ENCODE results near the gene ATP5PD. TPM values are rescaled to one million over a fixed set of nuclear protein-coding genes. Genes with fewer than 3 reads are reported as not detected.
A peak's percentile ranks its signal among the peaks of the same experiment; 100 is the strongest.

ATP5PD gene
- total and polyA plus RNA-seq, 2 of the 13 experiments (the other 11 are each of a cell fraction or from before 2014, with no cell fraction given): 158 to 428 TPM

DNA sequence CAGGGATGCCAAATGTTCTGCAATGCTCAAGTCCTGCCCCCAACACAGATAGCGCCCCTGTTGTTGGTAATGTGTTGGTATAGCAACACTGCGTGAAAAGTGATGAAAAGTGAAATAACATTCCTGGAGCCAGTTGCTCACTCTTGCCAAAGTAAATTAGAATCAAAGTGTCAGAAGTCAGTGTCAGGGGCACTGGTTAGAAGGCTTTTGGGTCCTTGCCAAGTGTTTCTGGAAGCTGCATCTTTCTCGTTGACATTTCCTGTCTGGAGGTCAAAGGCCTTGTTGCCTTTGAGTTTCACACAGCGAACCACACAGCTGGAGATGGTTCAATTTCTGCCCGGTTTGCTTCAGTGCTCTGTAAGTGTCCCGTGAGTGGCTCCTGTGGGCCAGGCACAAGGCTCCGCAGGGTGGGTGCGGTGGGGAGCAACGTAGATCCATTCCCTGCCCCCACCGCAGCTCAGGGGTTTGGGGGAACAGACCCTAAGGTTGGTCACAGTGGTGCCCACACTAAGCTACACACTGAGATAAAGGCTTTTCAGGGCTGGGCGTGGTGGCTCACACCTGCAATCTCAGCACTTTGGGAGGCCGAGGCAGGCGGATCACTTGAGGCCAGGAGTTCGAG lies 37.4 kb upstream of the ATP5PD start (continued):
- TF ChIP-seq, protein P1, sequence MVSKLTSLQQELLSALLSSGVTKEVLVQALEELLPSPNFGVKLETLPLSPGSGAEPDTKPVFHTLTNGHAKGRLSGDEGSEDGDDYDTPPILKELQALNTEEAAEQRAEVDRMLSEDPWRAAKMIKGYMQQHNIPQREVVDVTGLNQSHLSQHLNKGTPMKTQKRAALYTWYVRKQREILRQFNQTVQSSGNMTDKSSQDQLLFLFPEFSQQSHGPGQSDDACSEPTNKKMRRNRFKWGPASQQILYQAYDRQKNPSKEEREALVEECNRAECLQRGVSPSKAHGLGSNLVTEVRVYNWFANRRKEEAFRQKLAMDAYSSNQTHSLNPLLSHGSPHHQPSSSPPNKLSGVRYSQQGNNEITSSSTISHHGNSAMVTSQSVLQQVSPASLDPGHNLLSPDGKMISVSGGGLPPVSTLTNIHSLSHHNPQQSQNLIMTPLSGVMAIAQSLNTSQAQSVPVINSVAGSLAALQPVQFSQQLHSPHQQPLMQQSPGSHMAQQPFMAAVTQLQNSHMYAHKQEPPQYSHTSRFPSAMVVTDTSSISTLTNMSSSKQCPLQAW (CRISPR knock-in tag; IDR thresholded peaks at IDR 0.05): no peak
- TF ChIP-seq ZNF264 (CRISPR knock-in tag; IDR thresholded peaks at IDR 0.05): peak; percentile 79; the same call in 1 of the 2 replicates
- no peak for TF ChIP-seq ZNF317 (CRISPR knock-in tag; IDR thresholded peaks at IDR 0.05)
- TF ChIP-seq GPN1 (CRISPR knock-in tag; IDR thresholded peaks at IDR 0.05; ENCODE audit: borderline replicate concordance): no peak
- TF ChIP-seq ZNF891 (CRISPR knock-in tag; IDR thresholded peaks at IDR 0.05): no peak
- TF ChIP-seq NCOA2 (CRISPR knock-in tag; IDR thresholded peaks at IDR 0.05): peak; percentile 88
- TF ChIP-seq, protein P2, sequence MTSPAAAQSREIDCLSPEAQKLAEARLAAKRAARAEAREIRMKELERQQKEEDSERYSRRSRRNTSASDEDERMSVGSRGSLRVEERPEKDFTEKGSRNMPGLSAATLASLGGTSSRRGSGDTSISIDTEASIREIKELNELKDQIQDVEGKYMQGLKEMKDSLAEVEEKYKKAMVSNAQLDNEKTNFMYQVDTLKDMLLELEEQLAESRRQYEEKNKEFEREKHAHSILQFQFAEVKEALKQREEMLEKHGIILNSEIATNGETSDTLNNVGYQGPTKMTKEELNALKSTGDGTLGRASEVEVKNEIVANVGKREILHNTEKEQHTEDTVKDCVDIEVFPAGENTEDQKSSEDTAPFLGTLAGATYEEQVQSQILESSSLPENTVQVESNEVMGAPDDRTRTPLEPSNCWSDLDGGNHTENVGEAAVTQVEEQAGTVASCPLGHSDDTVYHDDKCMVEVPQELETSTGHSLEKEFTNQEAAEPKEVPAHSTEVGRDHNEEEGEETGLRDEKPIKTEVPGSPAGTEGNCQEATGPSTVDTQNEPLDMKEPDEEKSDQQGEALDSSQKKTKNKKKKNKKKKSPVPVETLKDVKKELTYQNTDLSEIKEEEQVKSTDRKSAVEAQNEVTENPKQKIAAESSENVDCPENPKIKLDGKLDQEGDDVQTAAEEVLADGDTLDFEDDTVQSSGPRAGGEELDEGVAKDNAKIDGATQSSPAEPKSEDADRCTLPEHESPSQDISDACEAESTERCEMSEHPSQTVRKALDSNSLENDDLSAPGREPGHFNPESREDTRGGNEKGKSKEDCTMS (CRISPR knock-in tag; conservative IDR thresholded peaks at IDR 0.05): no peak
- no peak for TF ChIP-seq EEA1 (CRISPR knock-in tag; IDR thresholded peaks at IDR 0.05; ENCODE audit: borderline replicate concordance)
- TF ChIP-seq CREM (IDR thresholded peaks at IDR 0.05): peak; percentile 75
- no peak for TF ChIP-seq CREM (CRISPR knock-in tag; IDR thresholded peaks at IDR 0.05)
- no peak for TF ChIP-seq ZNF775 (CRISPR knock-in tag; IDR thresholded peaks at IDR 0.05; ENCODE audit: borderline replicate concordance)
- TF ChIP-seq, protein P3, sequence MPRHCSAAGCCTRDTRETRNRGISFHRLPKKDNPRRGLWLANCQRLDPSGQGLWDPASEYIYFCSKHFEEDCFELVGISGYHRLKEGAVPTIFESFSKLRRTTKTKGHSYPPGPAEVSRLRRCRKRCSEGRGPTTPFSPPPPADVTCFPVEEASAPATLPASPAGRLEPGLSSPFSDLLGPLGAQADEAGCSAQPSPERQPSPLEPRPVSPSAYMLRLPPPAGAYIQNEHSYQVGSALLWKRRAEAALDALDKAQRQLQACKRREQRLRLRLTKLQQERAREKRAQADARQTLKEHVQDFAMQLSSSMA (CRISPR knock-in tag; IDR thresholded peaks at IDR 0.05): no peak
- peak; percentile 32; the same call in 1 of the 2 replicates for TF ChIP-seq PHF8 (CRISPR knock-in tag; IDR thresholded peaks at IDR 0.05)
- peak; percentile 82 for TF ChIP-seq ZNF772 (CRISPR knock-in tag; IDR thresholded peaks at IDR 0.05)
- TF ChIP-seq DNMT3B (CRISPR knock-in tag; conservative IDR thresholded peaks at IDR 0.05): no peak; the same call in 1 of the 2 replicates
- TF ChIP-seq, protein P4, sequence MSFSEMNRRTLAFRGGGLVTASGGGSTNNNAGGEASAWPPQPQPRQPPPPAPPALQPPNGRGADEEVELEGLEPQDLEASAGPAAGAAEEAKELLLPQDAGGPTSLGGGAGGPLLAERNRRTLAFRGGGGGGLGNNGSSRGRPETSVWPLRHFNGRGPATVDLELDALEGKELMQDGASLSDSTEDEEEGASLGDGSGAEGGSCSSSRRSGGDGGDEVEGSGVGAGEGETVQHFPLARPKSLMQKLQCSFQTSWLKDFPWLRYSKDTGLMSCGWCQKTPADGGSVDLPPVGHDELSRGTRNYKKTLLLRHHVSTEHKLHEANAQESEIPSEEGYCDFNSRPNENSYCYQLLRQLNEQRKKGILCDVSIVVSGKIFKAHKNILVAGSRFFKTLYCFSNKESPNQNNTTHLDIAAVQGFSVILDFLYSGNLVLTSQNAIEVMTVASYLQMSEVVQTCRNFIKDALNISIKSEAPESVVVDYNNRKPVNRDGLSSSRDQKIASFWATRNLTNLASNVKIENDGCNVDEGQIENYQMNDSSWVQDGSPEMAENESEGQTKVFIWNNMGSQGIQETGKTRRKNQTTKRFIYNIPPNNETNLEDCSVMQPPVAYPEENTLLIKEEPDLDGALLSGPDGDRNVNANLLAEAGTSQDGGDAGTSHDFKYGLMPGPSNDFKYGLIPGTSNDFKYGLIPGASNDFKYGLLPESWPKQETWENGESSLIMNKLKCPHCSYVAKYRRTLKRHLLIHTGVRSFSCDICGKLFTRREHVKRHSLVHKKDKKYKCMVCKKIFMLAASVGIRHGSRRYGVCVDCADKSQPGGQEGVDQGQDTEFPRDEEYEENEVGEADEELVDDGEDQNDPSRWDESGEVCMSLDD (CRISPR knock-in tag; IDR thresholded peaks at IDR 0.05; ENCODE audit: borderline replicate concordance): peak; percentile 43; the same call in 1 of the 2 replicates
- TF ChIP-seq, protein P5, sequence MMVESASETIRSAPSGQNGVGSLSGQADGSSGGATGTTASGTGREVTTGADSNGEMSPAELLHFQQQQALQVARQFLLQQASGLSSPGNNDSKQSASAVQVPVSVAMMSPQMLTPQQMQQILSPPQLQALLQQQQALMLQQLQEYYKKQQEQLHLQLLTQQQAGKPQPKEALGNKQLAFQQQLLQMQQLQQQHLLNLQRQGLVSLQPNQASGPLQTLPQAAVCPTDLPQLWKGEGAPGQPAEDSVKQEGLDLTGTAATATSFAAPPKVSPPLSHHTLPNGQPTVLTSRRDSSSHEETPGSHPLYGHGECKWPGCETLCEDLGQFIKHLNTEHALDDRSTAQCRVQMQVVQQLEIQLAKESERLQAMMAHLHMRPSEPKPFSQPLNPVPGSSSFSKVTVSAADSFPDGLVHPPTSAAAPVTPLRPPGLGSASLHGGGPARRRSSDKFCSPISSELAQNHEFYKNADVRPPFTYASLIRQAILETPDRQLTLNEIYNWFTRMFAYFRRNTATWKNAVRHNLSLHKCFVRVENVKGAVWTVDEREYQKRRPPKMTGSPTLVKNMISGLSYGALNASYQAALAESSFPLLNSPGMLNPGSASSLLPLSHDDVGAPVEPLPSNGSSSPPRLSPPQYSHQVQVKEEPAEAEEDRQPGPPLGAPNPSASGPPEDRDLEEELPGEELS (CRISPR knock-in tag; IDR thresholded peaks at IDR 0.05): peak; percentile 97
- peak; percentile 87; the same call in 1 of the 2 replicates for TF ChIP-seq ZKSCAN8 (CRISPR knock-in tag; IDR thresholded peaks at IDR 0.05; ENCODE audit: borderline replicate concordance)
- TF ChIP-seq, protein P6, sequence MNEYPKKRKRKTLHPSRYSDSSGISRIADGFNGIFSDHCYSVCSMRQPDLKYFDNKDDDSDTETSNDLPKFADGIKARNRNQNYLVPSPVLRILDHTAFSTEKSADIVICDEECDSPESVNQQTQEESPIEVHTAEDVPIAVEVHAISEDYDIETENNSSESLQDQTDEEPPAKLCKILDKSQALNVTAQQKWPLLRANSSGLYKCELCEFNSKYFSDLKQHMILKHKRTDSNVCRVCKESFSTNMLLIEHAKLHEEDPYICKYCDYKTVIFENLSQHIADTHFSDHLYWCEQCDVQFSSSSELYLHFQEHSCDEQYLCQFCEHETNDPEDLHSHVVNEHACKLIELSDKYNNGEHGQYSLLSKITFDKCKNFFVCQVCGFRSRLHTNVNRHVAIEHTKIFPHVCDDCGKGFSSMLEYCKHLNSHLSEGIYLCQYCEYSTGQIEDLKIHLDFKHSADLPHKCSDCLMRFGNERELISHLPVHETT (CRISPR knock-in tag; conservative IDR thresholded peaks at IDR 0.05): 0 out of 2 replicates have a peak, but pooled peaks have one; percentile 52
